K562 (cell line): ENCODE measurements around the gene LIX1. TPM values are rescaled to one million over a fixed set of nuclear protein-coding genes. Genes with fewer than 3 reads are reported as not detected.

Source experiments
- CREM ChIP-seq: IDR thresholded peaks from 2 replicates; pipeline ENCODE4 v1.6.1; 2014; ENCODE audit warnings: antibody characterized with exemption, low read depth
- FIP1L1 ChIP-seq: fragments of 200-400 bp; formaldehyde crosslinking; IDR thresholded peaks from 2 replicates; pipeline ENCODE4 v1.6.1; 2018; ENCODE audit warnings: mild to moderate bottlenecking, low read depth, low read length; ENCODE audit not compliant: poor library complexity, severe bottlenecking
- HDAC2 ChIP-seq: fragments of 450-650 bp; IDR thresholded peaks from 2 replicates; pipeline ENCODE4 v1.6.1; 2016; ENCODE audit warnings: mild to moderate bottlenecking
- MAZ ChIP-seq, 2 experiments: fragments of 450-650 bp in 1 of 2; sonication (generic) in 1 of 2; formaldehyde crosslinking; IDR thresholded peaks in 1 of 2; conservative IDR thresholded peaks in 1 of 2; 2 replicates each; pipeline versions ENCODE4 v1.4.0 to v1.5.0; 2020; ENCODE audit warnings: mild to moderate bottlenecking in 1 of 2, missing genetic modification reagents in 1 of 2
- MCM7 ChIP-seq, 2 experiments: fragments of 450-650 bp; IDR thresholded peaks; 2 replicates each; pipeline ENCODE4 v1.6.1; 2016 to 2018
- NR3C1 ChIP-seq: sonication (generic); formaldehyde crosslinking; IDR thresholded peaks from 2 replicates; pipeline ENCODE4 v1.8.1; 2022; ENCODE audit warnings: missing genetic modification reagents
- ZFX ChIP-seq: sonication (generic); formaldehyde crosslinking; IDR thresholded peaks from 2 replicates; pipeline ENCODE4 v1.8.0; 2022; ENCODE audit warnings: mild to moderate bottlenecking, missing genetic modification reagents, moderate library complexity
- ZNF12 ChIP-seq: sonication (generic); formaldehyde crosslinking; IDR thresholded peaks from 2 replicates; pipeline ENCODE4 v1.4.0; 2020; ENCODE audit warnings: mild to moderate bottlenecking, missing genetic modification reagents
- ZNF175 ChIP-seq: fragments of 200-800 bp; sonication (Bioruptor generic); IDR thresholded peaks from 2 replicates; pipeline ENCODE4 v1.6.1; 2016; ENCODE audit warnings: low read depth, mild to moderate bottlenecking, missing genetic modification characterization, missing compliant biosample characterization
- ZNF384 ChIP-seq: IDR thresholded peaks from 2 replicates; pipeline ENCODE4 v1.6.1; 2012; ENCODE audit warnings: low read depth, low read length, improper control_type of control experiment
- polyA plus RNA-seq, 8 experiments: library from polyadenylated mRNA; depleted of rRNA in 4 of 8; stranded (reverse) in 5 of 8; unstranded in 3 of 8; fragments of >200 nt; fragmentation: Nextera tagmentation in 2 of 8; fragmentation: Illumina TruSeq in 1 of 8; extraction: Ambion mirVana in 2 of 8; extraction: Trizol in 1 of 8; gene quantifications; 2 replicates each; pipeline versions ENCODE4 v1.2.1 to v1.2.3, GENCODE V29; 2011 to 2014; ENCODE audit warnings: inconsistent platforms in 1 of 8, missing spikeins in 1 of 8
- total RNA-seq, 7 experiments: library from RNA; depleted of rRNA in 6 of 7; stranded (reverse); fragments of >200 nt in 6 of 7; fragmentation: Illumina TruSeq in 2 of 7; extraction: Trizol in 2 of 7; gene quantifications; 2 replicates each; pipeline versions ENCODE4 v1.2.1 to v1.2.3, GENCODE V29; 2011 to 2021; ENCODE audit warnings: low replicate concordance in 1 of 7
- TF ChIP-seq, protein P1 (sequence below), 2 experiments: fragments of 150-350 bp in 1 of 2; IDR thresholded peaks; 2 replicates each; pipeline ENCODE4 v1.6.1; 2012 to 2016; ENCODE audit warnings: low read depth in 2 of 2, low read length in 2 of 2, mild to moderate bottlenecking in 1 of 2, moderate library complexity in 1 of 2
- TF ChIP-seq, protein P2 (sequence below): fragments of 450-650 bp; IDR thresholded peaks from 2 replicates; pipeline ENCODE4 v1.6.1; 2016; ENCODE audit warnings: missing biosample characterization, missing genetic modification characterization

Gene LIX1
- total and polyA plus RNA-seq, 9 of the 15 experiments (the other 6 are each of a cell fraction or from before 2014, with no cell fraction given), result 0.01 to 0.18 TPM; not detected in 7

DNA sequence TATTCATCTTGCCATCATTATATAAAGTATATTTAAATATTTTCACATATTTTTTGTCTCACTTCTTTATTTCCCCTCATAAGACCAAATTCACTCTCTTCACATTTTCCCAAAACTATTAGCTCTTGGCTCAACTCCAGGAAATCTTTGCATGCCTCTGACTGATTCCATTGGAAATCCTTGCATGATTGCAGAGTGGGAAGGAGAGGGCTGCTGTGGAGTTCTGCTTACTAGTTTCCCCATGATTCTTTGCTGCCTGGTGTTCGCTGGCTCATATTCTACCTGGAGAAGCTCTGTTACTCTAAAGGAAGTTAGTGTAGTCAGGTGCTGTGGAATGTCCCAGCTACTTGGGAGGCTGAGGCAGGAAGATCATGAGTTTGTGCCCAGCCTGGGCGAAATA lies 41.9 kb downstream of the LIX1 start (continued):
- TF ChIP-seq, protein P1, sequence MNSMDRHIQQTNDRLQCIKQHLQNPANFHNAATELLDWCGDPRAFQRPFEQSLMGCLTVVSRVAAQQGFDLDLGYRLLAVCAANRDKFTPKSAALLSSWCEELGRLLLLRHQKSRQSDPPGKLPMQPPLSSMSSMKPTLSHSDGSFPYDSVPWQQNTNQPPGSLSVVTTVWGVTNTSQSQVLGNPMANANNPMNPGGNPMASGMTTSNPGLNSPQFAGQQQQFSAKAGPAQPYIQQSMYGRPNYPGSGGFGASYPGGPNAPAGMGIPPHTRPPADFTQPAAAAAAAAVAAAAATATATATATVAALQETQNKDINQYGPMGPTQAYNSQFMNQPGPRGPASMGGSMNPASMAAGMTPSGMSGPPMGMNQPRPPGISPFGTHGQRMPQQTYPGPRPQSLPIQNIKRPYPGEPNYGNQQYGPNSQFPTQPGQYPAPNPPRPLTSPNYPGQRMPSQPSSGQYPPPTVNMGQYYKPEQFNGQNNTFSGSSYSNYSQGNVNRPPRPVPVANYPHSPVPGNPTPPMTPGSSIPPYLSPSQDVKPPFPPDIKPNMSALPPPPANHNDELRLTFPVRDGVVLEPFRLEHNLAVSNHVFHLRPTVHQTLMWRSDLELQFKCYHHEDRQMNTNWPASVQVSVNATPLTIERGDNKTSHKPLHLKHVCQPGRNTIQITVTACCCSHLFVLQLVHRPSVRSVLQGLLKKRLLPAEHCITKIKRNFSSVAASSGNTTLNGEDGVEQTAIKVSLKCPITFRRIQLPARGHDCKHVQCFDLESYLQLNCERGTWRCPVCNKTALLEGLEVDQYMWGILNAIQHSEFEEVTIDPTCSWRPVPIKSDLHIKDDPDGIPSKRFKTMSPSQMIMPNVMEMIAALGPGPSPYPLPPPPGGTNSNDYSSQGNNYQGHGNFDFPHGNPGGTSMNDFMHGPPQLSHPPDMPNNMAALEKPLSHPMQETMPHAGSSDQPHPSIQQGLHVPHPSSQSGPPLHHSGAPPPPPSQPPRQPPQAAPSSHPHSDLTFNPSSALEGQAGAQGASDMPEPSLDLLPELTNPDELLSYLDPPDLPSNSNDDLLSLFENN (IDR thresholded peaks at IDR 0.05; ENCODE audit: low read depth in 2 of 2, low read length in 2 of 2), result no peak
- TF ChIP-seq ZFX (no peak), ZNF175 (CRISPR knock-in tag) (no peak), CREM (no peak), ZNF384 (no peak), NR3C1 (CRISPR knock-in tag) (no peak), ZNF12 (CRISPR knock-in tag) (no peak), HDAC2 (no peak), MAZ (CRISPR knock-in tag; conservative IDR thresholded peaks at IDR 0.05 in 1 of 2, IDR thresholded peaks at IDR 0.05 in 1 of 2) (no peak), MCM7 (IDR thresholded peaks at IDR 0.05) (no peak), FIP1L1 (no peak)
- TF ChIP-seq, protein P2, sequence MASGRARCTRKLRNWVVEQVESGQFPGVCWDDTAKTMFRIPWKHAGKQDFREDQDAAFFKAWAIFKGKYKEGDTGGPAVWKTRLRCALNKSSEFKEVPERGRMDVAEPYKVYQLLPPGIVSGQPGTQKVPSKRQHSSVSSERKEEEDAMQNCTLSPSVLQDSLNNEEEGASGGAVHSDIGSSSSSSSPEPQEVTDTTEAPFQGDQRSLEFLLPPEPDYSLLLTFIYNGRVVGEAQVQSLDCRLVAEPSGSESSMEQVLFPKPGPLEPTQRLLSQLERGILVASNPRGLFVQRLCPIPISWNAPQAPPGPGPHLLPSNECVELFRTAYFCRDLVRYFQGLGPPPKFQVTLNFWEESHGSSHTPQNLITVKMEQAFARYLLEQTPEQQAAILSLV (tag), result no peak
- TF ChIP-seq, all 486 proteins: peak for 0
